ENCODE results near the gene CYSLTR1. TPM values are rescaled to one million over a fixed set of nuclear protein-coding genes. Genes with fewer than 3 reads are reported as not detected.
A peak's percentile ranks its signal among the peaks of the same experiment; 100 is the strongest.

CYSLTR1 gene
- total and polyA plus RNA-seq, 8 donors: 0.44 to 7.1 (median 0.72) TPM; not detected in 1

DNA sequence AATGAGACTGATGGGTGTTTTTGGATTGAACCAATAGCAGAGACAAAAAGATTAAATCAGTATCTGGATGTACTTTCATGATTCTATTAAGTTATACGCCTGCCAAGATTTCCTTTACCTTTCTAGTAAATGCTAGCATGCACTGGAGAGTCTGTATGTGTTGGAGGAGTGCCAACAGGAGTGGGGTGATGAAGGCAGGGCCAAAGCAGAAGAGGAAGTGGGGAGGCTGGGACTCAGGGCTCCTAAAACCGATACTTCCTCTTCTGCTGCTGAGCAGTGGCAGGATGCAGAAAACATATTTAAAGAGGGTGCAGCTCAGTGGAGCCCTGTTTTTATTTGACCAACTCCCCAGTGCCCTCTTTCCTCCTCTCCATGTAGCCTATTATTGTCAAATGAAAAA is 5.6 kb downstream of the CYSLTR1 start:
- Histone ChIP-seq H3K27ac (no peak overlapping the region), H3K9me3 (no peaks in the 10 kb centered on the region), H3K27me3 (no peaks in the 10 kb centered on the region), H3K36me3 (no peaks in the 10 kb centered on the region), H3K4me1 (no peaks in the 10 kb centered on the region), H3K4me3 (no peak overlapping the region)
- TF ChIP-seq EP300 (IDR thresholded peaks at IDR 0.05): no peak
- TF ChIP-seq POLR2AphosphoS5 (IDR thresholded peaks at IDR 0.05): no peak
- TF ChIP-seq POLR2A (IDR thresholded peaks at IDR 0.05): no peak
- TF ChIP-seq, protein P1, sequence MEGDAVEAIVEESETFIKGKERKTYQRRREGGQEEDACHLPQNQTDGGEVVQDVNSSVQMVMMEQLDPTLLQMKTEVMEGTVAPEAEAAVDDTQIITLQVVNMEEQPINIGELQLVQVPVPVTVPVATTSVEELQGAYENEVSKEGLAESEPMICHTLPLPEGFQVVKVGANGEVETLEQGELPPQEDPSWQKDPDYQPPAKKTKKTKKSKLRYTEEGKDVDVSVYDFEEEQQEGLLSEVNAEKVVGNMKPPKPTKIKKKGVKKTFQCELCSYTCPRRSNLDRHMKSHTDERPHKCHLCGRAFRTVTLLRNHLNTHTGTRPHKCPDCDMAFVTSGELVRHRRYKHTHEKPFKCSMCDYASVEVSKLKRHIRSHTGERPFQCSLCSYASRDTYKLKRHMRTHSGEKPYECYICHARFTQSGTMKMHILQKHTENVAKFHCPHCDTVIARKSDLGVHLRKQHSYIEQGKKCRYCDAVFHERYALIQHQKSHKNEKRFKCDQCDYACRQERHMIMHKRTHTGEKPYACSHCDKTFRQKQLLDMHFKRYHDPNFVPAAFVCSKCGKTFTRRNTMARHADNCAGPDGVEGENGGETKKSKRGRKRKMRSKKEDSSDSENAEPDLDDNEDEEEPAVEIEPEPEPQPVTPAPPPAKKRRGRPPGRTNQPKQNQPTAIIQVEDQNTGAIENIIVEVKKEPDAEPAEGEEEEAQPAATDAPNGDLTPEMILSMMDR (IDR thresholded peaks at IDR 0.05): no peak
- intact Hi-C loops (cut with DNase I; ENCODE audit: low total_unique reads): no loop called here
- peak; percentile 30 to 55 for DNase-seq
- WGBS, 5 donors: 24 to 57% (median 36%) methylated on average over 2 of the region's 2 CpGs

GRCh38 chrX:78316265-78316664 is 11.1 kb downstream of the CYSLTR1 start:
- no peaks in the 10 kb centered on the region for H3K36me3 ChIP-seq
- no peak for DNase-seq
- WGBS, 5 donors: 42 to 69% (median 48%) methylated on average over 2 of the region's 2 CpGs
- no peak overlapping the region for H3K4me3 ChIP-seq
- H3K4me1 ChIP-seq: no peaks in the 10 kb centered on the region
- H3K9me3 ChIP-seq: no peaks in the 10 kb centered on the region
- H3K27me3 ChIP-seq: no peaks in the 10 kb centered on the region
- no peak overlapping the region for H3K27ac ChIP-seq
- TF ChIP-seq, protein P1 (IDR thresholded peaks at IDR 0.05): no peak
- TF ChIP-seq EP300 (IDR thresholded peaks at IDR 0.05) (no peak), POLR2A (IDR thresholded peaks at IDR 0.05) (no peak), POLR2AphosphoS5 (IDR thresholded peaks at IDR 0.05) (no peak)
- intact Hi-C loops (cut with DNase I; ENCODE audit: low total_unique reads): no loop called here

DNA sequence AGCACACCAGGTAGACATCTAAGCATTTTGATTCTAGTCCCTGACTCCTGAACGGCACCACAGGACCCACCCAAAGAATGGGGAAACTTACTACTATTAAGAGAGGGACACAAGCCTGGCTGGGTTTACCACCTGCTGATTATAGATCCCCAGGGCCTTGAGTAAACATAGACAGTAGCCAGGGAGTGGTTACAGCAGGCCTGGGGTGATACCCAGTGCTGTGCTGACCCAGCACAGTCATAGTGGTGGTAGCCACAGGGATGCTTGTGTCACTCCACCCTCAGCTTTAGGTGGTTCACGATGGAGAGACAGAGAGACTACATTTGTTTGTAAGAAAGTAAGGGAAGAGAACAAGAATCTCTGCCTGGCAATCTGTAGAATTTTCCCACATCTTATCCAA is 11.7 kb downstream of the CYSLTR1 start:
- Histone ChIP-seq H3K9me3 (no peaks in the 10 kb centered on the region), H3K36me3 (no peaks in the 10 kb centered on the region), H3K27ac (no peak overlapping the region), H3K4me1 (no peaks in the 10 kb centered on the region), H3K4me3 (no peak overlapping the region), H3K27me3 (no peaks in the 10 kb centered on the region)
- WGBS, 5 donors: 49 to 86% (median 58%) methylated on average over 2 of the region's 2 CpGs
- DNase-seq: no peak
- TF ChIP-seq EP300 (IDR thresholded peaks at IDR 0.05) (no peak), POLR2AphosphoS5 (IDR thresholded peaks at IDR 0.05) (no peak), POLR2A (IDR thresholded peaks at IDR 0.05) (no peak)
- TF ChIP-seq, protein P1 (IDR thresholded peaks at IDR 0.05): no peak
- intact Hi-C loops (cut with DNase I; ENCODE audit: low total_unique reads): no loop called here

GRCh38 chrX:78314561-78314960 is 12.8 kb downstream of the CYSLTR1 start:
- 21 to 51% (median 38%) methylated on average over 2 of the region's 2 CpGs for WGBS, 5 donors
- no peaks in the 10 kb centered on the region for H3K9me3 ChIP-seq
- no peaks in the 10 kb centered on the region for H3K27me3 ChIP-seq
- intact Hi-C loops (cut with DNase I; ENCODE audit: low total_unique reads): no loop called here
- no peaks in the 10 kb centered on the region for H3K4me1 ChIP-seq
- H3K36me3 ChIP-seq: no peaks in the 10 kb centered on the region
- H3K27ac ChIP-seq: no peak overlapping the region
- no peak for DNase-seq
- no peak overlapping the region for H3K4me3 ChIP-seq
- TF ChIP-seq POLR2A (IDR thresholded peaks at IDR 0.05): no peak
- no peak for TF ChIP-seq EP300 (IDR thresholded peaks at IDR 0.05)

GRCh38 chrX:78313526-78313925 is 13.9 kb downstream of the CYSLTR1 start:
- no peaks in the 10 kb centered on the region for H3K27me3 ChIP-seq
- TF ChIP-seq, protein P1 (IDR thresholded peaks at IDR 0.05): no peak
- no peak for TF ChIP-seq POLR2AphosphoS5 (IDR thresholded peaks at IDR 0.05)
- TF ChIP-seq EP300 (IDR thresholded peaks at IDR 0.05): no peak
- TF ChIP-seq POLR2A (IDR thresholded peaks at IDR 0.05): no peak
- no peaks in the 10 kb centered on the region for H3K9me3 ChIP-seq
- WGBS, 5 donors: 35 to 71% (median 52%) methylated on average over 3 of the region's 3 CpGs
- DNase-seq: no peak
- no peaks in the 10 kb centered on the region for H3K36me3 ChIP-seq
- H3K4me1 ChIP-seq: no peaks in the 10 kb centered on the region
- no peak overlapping the region for H3K4me3 ChIP-seq
- H3K27ac ChIP-seq: no peak overlapping the region
- intact Hi-C loops (cut with DNase I; ENCODE audit: low total_unique reads): no loop called here
